GM23338 (cell line): ENCODE data around the gene CACUL1. TPM values are rescaled to one million over a fixed set of nuclear protein-coding genes. Genes with fewer than 3 reads are reported as not detected.

Source experiments
- ATAC-seq: fragments of 200-7000 bp; cut with Tn5 transposase; 3 replicates; pipeline ENCODE4 v1.9.1; 2020
- DNase-seq: peaks from one replicate; pipeline ENCODE4 v3.0.0-alpha.2; 2015; ENCODE audit warnings: low spot score
- H2AFZ ChIP-seq: fragments of 200-600 bp; sonication (generic); 2 replicates; pipeline ENCODE4 v1.8.0; 2016; ENCODE audit warnings: antibody characterized with exemption, mild to moderate bottlenecking, moderate library complexity
- H3F3A ChIP-seq: fragments of 200-600 bp; sonication (generic); replicated peaks from 2 replicates; pipeline ENCODE4 v1.8.0; 2017; ENCODE audit warnings: antibody characterized with exemption, mixed run types, low read depth
- H3K27ac ChIP-seq: fragments of 200-600 bp; sonication (generic); 2 replicates; pipeline ENCODE4 v1.6.1; 2016; ENCODE audit warnings: low read depth
- H3K27me3 ChIP-seq: fragments of 200-600 bp; sonication (generic); 2 replicates; pipeline ENCODE4 v1.8.0; 2016; ENCODE audit warnings: mild to moderate bottlenecking, mixed run types, moderate library complexity; ENCODE audit not compliant: insufficient read depth
- H3K36me3 ChIP-seq: fragments of 200-600 bp; sonication (generic); 2 replicates; pipeline ENCODE4 v1.8.0; 2016; ENCODE audit warnings: mild to moderate bottlenecking; ENCODE audit not compliant: insufficient read depth
- H3K4me1 ChIP-seq: fragments of 200-600 bp; sonication (generic); 2 replicates; pipeline ENCODE4 v1.8.0; 2016; ENCODE audit warnings: mild to moderate bottlenecking, moderate library complexity; ENCODE audit not compliant: insufficient read depth
- H3K4me2 ChIP-seq: fragments of 200-600 bp; sonication (generic); 2 replicates; pipeline ENCODE4 v1.7.1; 2017; ENCODE audit warnings: mixed run types
- H3K4me3 ChIP-seq: fragments of 200-600 bp; sonication (generic); 2 replicates; pipeline ENCODE4 v1.6.1; 2016; ENCODE audit warnings: mixed run types
- H3K79me2 ChIP-seq: fragments of 200-600 bp; sonication (generic); replicated peaks from 2 replicates; pipeline ENCODE4 v1.8.0; 2017; ENCODE audit warnings: mild to moderate bottlenecking; ENCODE audit not compliant: insufficient read depth
- H3K9me2 ChIP-seq: fragments of 200-600 bp; sonication (generic); 2 replicates; pipeline ENCODE4 v1.8.0; 2017; ENCODE audit not compliant: insufficient read depth
- H4K20me1 ChIP-seq: fragments of 200-600 bp; sonication (generic); replicated peaks from 2 replicates; pipeline ENCODE4 v1.8.0; 2017; ENCODE audit warnings: mild to moderate bottlenecking; ENCODE audit not compliant: insufficient read depth
- H3K27ac Mint-ChIP-seq: 2 replicates; pipeline ENCODE4 v1.8.0; 2020; ENCODE audit warnings: inconsistent platforms, mild to moderate bottlenecking, moderate library complexity, mixed read lengths
- H3K27me3 Mint-ChIP-seq: 3 replicates; pipeline ENCODE4 v1.8.0; 2022; ENCODE audit warnings: low read depth, mild to moderate bottlenecking, moderate library complexity, mixed read lengths, inconsistent platforms; ENCODE audit not compliant: insufficient read depth, poor library complexity
- H3K36me3 Mint-ChIP-seq: 3 replicates; pipeline ENCODE4 v1.8.0; 2021; ENCODE audit warnings: low read depth, mild to moderate bottlenecking, inconsistent platforms, moderate library complexity, mixed read lengths
- H3K4me1 Mint-ChIP-seq: 3 replicates; pipeline ENCODE4 v1.8.0; 2020; ENCODE audit warnings: mild to moderate bottlenecking, inconsistent platforms, mixed read lengths
- H3K4me3 Mint-ChIP-seq: 3 replicates; pipeline ENCODE4 v1.8.0; 2021; ENCODE audit warnings: moderate library complexity, mild to moderate bottlenecking, inconsistent platforms, mixed read lengths
- H3K9me3 Mint-ChIP-seq: 3 replicates; pipeline ENCODE4 v1.8.0; 2020; ENCODE audit warnings: moderate library complexity, mild to moderate bottlenecking, inconsistent platforms, mixed read lengths
- CREB1 ChIP-seq: fragments of 250-450 bp; sonication (Bioruptor Pico); IDR thresholded peaks from 2 replicates; pipeline ENCODE4 v1.5.0; 2020; ENCODE audit warnings: low read depth, mild to moderate bottlenecking, moderate library complexity
- EZH2 ChIP-seq: fragments of 200-600 bp; sonication (generic); IDR thresholded peaks from one replicate; pipeline ENCODE4 v1.8.0; 2017; ENCODE audit warnings: antibody characterized with exemption, mild to moderate bottlenecking, low read depth; ENCODE audit not compliant: unreplicated experiment
- EZH2phosphoT487 ChIP-seq: fragments of 200-600 bp; sonication (generic); IDR thresholded peaks from one replicate; pipeline ENCODE4 v1.8.1; 2018; ENCODE audit warnings: antibody characterized with exemption; ENCODE audit not compliant: unreplicated experiment
- JUNB ChIP-seq: IDR thresholded peaks from one replicate; pipeline ENCODE4 v1.6.1; 2016; ENCODE audit warnings: antibody characterized with exemption; ENCODE audit not compliant: unreplicated experiment
- NANOG ChIP-seq: IDR thresholded peaks from 2 replicates; pipeline ENCODE4 v1.6.1; 2016; ENCODE audit warnings: antibody characterized with exemption, borderline replicate concordance
- POLR2AphosphoS5 ChIP-seq: IDR thresholded peaks from 2 replicates; pipeline ENCODE4 v1.6.1; 2016; ENCODE audit warnings: antibody characterized with exemption, low read depth
- STAT1 ChIP-seq: IDR thresholded peaks from one replicate; pipeline ENCODE4 v1.6.1; 2016; ENCODE audit warnings: antibody characterized with exemption; ENCODE audit not compliant: unreplicated experiment
- ZNF114 ChIP-seq: fragments of 250-450 bp; sonication (Bioruptor Pico); IDR thresholded peaks from 2 replicates; pipeline ENCODE4 v1.5.0; 2020; ENCODE audit warnings: mild to moderate bottlenecking, moderate library complexity
- ZNF331 ChIP-seq: fragments of 250-450 bp; sonication (Bioruptor Pico); IDR thresholded peaks from 2 replicates; pipeline ENCODE4 v1.5.0; 2020; ENCODE audit warnings: low read depth, mild to moderate bottlenecking, moderate library complexity
- polyA plus RNA-seq: library from polyadenylated mRNA; unstranded; fragments of >200 nt; fragmentation: Nextera tagmentation; extraction: Ambion mirVana; gene quantifications from 2 replicates; pipeline ENCODE4 v1.2.1, GENCODE V29; 2016
- total RNA-seq: library from RNA; depleted of rRNA; stranded (reverse); fragments of >200 nt; shearing (Covaris generic); gene quantifications from 2 replicates; pipeline ENCODE4 v1.2.3, GENCODE V29; 2014
- TF ChIP-seq, protein P1 (sequence below): IDR thresholded peaks from one replicate; pipeline ENCODE4 v1.6.1; 2018; ENCODE audit warnings: antibody characterized with exemption; ENCODE audit not compliant: unreplicated experiment
- TF ChIP-seq, protein P2 (sequence below): IDR thresholded peaks from 2 replicates; pipeline ENCODE4 v1.6.1; 2016; ENCODE audit warnings: antibody characterized with exemption
- TF ChIP-seq, protein P3 (sequence below), 2 experiments: fragments of 200-600 bp in 1 of 2; sonication (generic) in 1 of 2; conservative IDR thresholded peaks; 2 replicates each; pipeline versions ENCODE4 v1.5.1 to v1.6.1; 2016 to 2017; ENCODE audit warnings: antibody characterized with exemption in 2 of 2, low read depth in 2 of 2, mild to moderate bottlenecking in 2 of 2, moderate library complexity in 1 of 2
- TF ChIP-seq, protein P4 (sequence below): fragments of 250-450 bp; sonication (Bioruptor Pico); IDR thresholded peaks from 2 replicates; pipeline ENCODE4 v1.5.0; 2020; ENCODE audit warnings: mild to moderate bottlenecking, moderate library complexity

The CACUL1 gene
- total and polyA plus RNA-seq, 2 experiments from 2014 or later: 46.4 to 59.4 TPM

DNA sequence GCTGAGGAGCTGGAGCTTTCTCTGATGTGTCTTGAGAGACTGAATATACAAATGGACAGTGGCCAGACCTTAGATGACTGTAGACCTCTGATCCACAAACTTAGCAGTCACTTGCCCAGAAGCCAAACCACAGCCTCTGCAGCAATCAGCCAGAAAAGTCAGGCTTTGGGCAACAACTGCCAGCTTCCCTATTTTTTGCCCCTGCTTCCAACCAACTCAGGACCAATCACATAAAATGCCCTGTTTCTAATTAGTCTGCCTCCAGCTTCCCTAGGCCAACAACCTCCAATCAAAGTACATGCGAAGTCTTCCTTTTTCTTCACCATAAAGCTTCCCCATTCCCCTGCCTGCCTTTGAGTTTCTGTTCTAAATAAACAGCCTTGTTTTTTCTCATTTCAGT lies 37.8 kb upstream of the CACUL1 start:
- H3K27me3 Mint-ChIP-seq: no peaks in the 10 kb centered on the region
- Histone ChIP-seq H3K4me3 (no peak overlapping the region), H4K20me1 (no peaks in the 10 kb centered on the region), H3K9me2 (no peaks in the 10 kb centered on the region), H3K4me2 (no peak overlapping the region), H2AFZ (no peak overlapping the region), H3K79me2 (no peaks in the 10 kb centered on the region), H3K27ac (no peak overlapping the region), H3F3A (no peaks in the 10 kb centered on the region), H3K4me1 (no peaks in the 10 kb centered on the region), H3K36me3 (no peaks in the 10 kb centered on the region), H3K27me3 (no peaks in the 10 kb centered on the region)
- DNase-seq: no peak
- ATAC-seq: no peak
- no peaks in the 10 kb centered on the region for H3K36me3 Mint-ChIP-seq
- peaks cover 20% of the 10 kb centered on the region; the same call in 2 of the 3 replicates for H3K9me3 Mint-ChIP-seq
- H3K4me3 Mint-ChIP-seq: no peak overlapping the region
- no peak overlapping the region for H3K27ac Mint-ChIP-seq
- H3K4me1 Mint-ChIP-seq: no peaks in the 10 kb centered on the region
- TF ChIP-seq ZNF331: no peak
- TF ChIP-seq ZNF114 (CRISPR knock-in tag): no peak
- TF ChIP-seq POLR2AphosphoS5: no peak
- TF ChIP-seq JUNB: no peak
- TF ChIP-seq, protein P1, sequence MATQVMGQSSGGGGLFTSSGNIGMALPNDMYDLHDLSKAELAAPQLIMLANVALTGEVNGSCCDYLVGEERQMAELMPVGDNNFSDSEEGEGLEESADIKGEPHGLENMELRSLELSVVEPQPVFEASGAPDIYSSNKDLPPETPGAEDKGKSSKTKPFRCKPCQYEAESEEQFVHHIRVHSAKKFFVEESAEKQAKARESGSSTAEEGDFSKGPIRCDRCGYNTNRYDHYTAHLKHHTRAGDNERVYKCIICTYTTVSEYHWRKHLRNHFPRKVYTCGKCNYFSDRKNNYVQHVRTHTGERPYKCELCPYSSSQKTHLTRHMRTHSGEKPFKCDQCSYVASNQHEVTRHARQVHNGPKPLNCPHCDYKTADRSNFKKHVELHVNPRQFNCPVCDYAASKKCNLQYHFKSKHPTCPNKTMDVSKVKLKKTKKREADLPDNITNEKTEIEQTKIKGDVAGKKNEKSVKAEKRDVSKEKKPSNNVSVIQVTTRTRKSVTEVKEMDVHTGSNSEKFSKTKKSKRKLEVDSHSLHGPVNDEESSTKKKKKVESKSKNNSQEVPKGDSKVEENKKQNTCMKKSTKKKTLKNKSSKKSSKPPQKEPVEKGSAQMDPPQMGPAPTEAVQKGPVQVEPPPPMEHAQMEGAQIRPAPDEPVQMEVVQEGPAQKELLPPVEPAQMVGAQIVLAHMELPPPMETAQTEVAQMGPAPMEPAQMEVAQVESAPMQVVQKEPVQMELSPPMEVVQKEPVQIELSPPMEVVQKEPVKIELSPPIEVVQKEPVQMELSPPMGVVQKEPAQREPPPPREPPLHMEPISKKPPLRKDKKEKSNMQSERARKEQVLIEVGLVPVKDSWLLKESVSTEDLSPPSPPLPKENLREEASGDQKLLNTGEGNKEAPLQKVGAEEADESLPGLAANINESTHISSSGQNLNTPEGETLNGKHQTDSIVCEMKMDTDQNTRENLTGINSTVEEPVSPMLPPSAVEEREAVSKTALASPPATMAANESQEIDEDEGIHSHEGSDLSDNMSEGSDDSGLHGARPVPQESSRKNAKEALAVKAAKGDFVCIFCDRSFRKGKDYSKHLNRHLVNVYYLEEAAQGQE: no peak
- TF ChIP-seq EZH2: no peak
- no peak for TF ChIP-seq NANOG
- TF ChIP-seq, protein P2, sequence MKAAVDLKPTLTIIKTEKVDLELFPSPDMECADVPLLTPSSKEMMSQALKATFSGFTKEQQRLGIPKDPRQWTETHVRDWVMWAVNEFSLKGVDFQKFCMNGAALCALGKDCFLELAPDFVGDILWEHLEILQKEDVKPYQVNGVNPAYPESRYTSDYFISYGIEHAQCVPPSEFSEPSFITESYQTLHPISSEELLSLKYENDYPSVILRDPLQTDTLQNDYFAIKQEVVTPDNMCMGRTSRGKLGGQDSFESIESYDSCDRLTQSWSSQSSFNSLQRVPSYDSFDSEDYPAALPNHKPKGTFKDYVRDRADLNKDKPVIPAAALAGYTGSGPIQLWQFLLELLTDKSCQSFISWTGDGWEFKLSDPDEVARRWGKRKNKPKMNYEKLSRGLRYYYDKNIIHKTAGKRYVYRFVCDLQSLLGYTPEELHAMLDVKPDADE: no peak
- TF ChIP-seq STAT1: no peak
- TF ChIP-seq CREB1 (CRISPR knock-in tag): no peak
- TF ChIP-seq, protein P3, sequence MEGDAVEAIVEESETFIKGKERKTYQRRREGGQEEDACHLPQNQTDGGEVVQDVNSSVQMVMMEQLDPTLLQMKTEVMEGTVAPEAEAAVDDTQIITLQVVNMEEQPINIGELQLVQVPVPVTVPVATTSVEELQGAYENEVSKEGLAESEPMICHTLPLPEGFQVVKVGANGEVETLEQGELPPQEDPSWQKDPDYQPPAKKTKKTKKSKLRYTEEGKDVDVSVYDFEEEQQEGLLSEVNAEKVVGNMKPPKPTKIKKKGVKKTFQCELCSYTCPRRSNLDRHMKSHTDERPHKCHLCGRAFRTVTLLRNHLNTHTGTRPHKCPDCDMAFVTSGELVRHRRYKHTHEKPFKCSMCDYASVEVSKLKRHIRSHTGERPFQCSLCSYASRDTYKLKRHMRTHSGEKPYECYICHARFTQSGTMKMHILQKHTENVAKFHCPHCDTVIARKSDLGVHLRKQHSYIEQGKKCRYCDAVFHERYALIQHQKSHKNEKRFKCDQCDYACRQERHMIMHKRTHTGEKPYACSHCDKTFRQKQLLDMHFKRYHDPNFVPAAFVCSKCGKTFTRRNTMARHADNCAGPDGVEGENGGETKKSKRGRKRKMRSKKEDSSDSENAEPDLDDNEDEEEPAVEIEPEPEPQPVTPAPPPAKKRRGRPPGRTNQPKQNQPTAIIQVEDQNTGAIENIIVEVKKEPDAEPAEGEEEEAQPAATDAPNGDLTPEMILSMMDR (conservative IDR thresholded peaks at IDR 0.05; ENCODE audit: low read depth in 2 of 2): no peak
- TF ChIP-seq, protein P4, sequence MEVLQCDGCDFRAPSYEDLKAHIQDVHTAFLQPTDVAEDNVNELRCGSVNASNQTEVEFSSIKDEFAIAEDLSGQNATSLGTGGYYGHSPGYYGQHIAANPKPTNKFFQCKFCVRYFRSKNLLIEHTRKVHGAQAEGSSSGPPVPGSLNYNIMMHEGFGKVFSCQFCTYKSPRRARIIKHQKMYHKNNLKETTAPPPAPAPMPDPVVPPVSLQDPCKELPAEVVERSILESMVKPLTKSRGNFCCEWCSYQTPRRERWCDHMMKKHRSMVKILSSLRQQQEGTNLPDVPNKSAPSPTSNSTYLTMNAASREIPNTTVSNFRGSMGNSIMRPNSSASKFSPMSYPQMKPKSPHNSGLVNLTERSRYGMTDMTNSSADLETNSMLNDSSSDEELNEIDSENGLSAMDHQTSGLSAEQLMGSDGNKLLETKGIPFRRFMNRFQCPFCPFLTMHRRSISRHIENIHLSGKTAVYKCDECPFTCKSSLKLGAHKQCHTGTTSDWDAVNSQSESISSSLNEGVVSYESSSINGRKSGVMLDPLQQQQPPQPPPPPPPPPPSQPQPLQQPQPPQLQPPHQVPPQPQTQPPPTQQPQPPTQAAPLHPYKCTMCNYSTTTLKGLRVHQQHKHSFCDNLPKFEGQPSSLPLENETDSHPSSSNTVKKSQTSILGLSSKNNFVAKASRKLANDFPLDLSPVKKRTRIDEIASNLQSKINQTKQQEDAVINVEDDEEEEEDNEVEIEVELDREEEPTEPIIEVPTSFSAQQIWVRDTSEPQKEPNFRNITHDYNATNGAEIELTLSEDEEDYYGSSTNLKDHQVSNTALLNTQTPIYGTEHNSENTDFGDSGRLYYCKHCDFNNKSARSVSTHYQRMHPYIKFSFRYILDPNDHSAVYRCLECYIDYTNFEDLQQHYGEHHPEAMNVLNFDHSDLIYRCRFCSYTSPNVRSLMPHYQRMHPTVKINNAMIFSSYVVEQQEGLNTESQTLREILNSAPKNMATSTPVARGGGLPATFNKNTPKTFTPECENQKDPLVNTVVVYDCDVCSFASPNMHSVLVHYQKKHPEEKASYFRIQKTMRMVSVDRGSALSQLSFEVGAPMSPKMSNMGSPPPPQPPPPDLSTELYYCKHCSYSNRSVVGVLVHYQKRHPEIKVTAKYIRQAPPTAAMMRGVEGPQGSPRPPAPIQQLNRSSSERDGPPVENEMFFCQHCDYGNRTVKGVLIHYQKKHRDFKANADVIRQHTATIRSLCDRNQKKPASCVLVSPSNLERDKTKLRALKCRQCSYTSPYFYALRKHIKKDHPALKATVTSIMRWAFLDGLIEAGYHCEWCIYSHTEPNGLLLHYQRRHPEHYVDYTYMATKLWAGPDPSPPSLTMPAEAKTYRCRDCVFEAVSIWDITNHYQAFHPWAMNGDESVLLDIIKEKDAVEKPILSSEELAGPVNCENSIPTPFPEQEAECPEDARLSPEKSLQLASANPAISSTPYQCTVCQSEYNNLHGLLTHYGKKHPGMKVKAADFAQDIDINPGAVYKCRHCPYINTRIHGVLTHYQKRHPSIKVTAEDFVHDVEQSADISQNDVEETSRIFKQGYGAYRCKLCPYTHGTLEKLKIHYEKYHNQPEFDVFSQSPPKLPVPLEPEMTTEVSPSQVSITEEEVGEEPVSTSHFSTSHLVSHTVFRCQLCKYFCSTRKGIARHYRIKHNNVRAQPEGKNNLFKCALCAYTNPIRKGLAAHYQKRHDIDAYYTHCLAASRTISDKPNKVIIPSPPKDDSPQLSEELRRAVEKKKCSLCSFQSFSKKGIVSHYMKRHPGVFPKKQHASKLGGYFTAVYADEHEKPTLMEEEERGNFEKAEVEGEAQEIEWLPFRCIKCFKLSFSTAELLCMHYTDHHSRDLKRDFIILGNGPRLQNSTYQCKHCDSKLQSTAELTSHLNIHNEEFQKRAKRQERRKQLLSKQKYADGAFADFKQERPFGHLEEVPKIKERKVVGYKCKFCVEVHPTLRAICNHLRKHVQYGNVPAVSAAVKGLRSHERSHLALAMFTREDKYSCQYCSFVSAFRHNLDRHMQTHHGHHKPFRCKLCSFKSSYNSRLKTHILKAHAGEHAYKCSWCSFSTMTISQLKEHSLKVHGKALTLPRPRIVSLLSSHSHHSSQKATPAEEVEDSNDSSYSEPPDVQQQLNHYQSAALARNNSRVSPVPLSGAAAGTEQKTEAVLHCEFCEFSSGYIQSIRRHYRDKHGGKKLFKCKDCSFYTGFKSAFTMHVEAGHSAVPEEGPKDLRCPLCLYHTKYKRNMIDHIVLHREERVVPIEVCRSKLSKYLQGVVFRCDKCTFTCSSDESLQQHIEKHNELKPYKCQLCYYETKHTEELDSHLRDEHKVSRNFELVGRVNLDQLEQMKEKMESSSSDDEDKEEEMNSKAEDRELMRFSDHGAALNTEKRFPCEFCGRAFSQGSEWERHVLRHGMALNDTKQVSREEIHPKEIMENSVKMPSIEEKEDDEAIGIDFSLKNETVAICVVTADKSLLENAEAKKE (CRISPR knock-in tag): no peak
- no peak for TF ChIP-seq EZH2phosphoT487
